HG03108 (cell line): Measurements from ENCODE around the gene ATP6V1C2.
"Not testable (repeated sequence)": the region's sequence is repeated elsewhere in the genome, so short reads cannot be mapped to it uniquely, and the experiment has no call there.

Experiments
- ATAC-seq: cut with Tn5 transposase; IDR thresholded peaks from one replicate; pipeline ENCODE4 v1.9.1; 2021; ENCODE audit warnings: moderate library complexity; ENCODE audit not compliant: unreplicated experiment

The ATP6V1C2 gene

GRCh38 chr2:10783421-10783820 is 62.0 kb downstream of the ATP6V1C2 start:
- ATAC-seq = no peak

GRCh38 chr2:10784719-10785118 is 63.3 kb downstream of the ATP6V1C2 start:
- no peak for ATAC-seq

- ATAC-seq = no peak
Observed at GRCh38 chr2:10785260-10785659, 63.8 kb downstream of the ATP6V1C2 start.

GRCh38 chr2:10786240-10786982 is 65.0 kb downstream of the ATP6V1C2 start:
- ATAC-seq = no peak

- ATAC-seq = no peak
Observed at GRCh38 chr2:10787176-10787968, 65.9 kb downstream of the ATP6V1C2 start.

- ATAC-seq = no peak
Observed at GRCh38 chr2:10788855-10789254, 67.4 kb downstream of the ATP6V1C2 start.

GRCh38 chr2:10790228-10790973 is 69.0 kb downstream of the ATP6V1C2 start:
- ATAC-seq = peak; percentile 64

- ATAC-seq = peak; percentile 57
Observed at GRCh38 chr2:10792001-10792634, 70.7 kb downstream of the ATP6V1C2 start.

- ATAC-seq = no peak
Observed at GRCh38 chr2:10792660-10793400, 71.4 kb downstream of the ATP6V1C2 start.

- ATAC-seq = no peak
Observed at GRCh38 chr2:10793816-10794215, 72.4 kb downstream of the ATP6V1C2 start.

GRCh38 chr2:10794876-10795275 is 73.4 kb downstream of the ATP6V1C2 start:
- ATAC-seq = no peak

- ATAC-seq = no peak
Observed at GRCh38 chr2:10795508-10796046, 74.1 kb downstream of the ATP6V1C2 start.

- no peak for ATAC-seq
Observed at GRCh38 chr2:10796703-10797102, 75.3 kb downstream of the ATP6V1C2 start.

- no peak for ATAC-seq
Observed at GRCh38 chr2:10798783-10799182, 77.4 kb downstream of the ATP6V1C2 start.

- ATAC-seq = no peak
Observed at GRCh38 chr2:10800163-10800562, 78.7 kb downstream of the ATP6V1C2 start.

- no peak for ATAC-seq
Observed at GRCh38 chr2:10802657-10803056, 81.2 kb downstream of the ATP6V1C2 start.

- ATAC-seq = not testable (repeated sequence)
Observed at GRCh38 chr2:10805990-10806389, 84.6 kb downstream of the ATP6V1C2 start.

- ATAC-seq = no peak
Observed at GRCh38 chr2:10806543-10806942, 85.1 kb downstream of the ATP6V1C2 start.

- ATAC-seq = peak; percentile 34
Observed at GRCh38 chr2:10810202-10811161, 89.1 kb downstream of the ATP6V1C2 start.
